SKM-1 (cell line): ENCODE measurements around the gene PHOSPHO1.
A peak's percentile ranks its signal among the peaks of the same experiment; 100 is the strongest.

Experiments used
- DNase-seq: peaks from one replicate; lab custom pipeline; 2025; ENCODE audit not compliant: unreplicated experiment; lab: John Stamatoyannopoulos, UW

PHOSPHO1 gene

GRCh38 chr17:49219987-49220386 lies 10.6 kb downstream of the PHOSPHO1 start:
- DNase-seq, result no peak

GRCh38 chr17:49218941-49219913 lies 11.4 kb downstream of the PHOSPHO1 start:
- DNase-seq, result peak; percentile 55

GRCh38 chr17:49217651-49218413 lies 12.8 kb downstream of the PHOSPHO1 start:
- peak; percentile 80 for DNase-seq

DNA sequence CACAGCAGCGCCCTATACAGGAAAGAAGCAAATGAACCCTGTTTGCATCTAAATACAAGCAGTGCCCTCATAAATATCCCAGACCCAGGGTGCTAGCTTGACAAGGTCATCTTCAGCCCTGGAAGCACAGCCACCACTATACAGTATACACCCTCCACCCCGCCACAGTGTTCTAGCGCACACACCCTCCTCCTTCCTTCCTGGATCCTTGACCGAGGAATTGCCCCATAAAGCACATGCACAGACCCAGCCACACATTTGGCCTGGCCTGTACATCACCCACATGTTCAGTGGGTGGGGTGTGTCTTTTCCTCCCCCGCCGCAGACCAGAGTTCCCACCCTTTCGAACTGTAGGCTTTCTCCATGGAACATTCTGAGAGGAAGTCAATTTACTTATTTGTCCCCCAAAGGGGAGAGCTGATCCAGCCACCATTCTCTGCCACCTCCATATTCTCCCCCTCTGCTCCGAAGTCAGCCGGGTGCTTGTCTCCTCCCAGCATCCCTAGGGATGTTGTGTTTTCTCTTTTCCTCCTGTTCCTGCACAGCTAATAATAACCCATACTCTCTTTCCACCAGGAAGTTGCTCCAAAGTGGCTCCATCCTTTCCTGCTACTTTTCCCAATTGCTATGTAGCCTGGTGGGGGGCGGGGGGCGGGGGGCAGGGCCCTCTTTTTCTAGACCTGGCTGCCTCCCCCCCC lies 13.5 kb downstream of the PHOSPHO1 start:
- DNase-seq, result peak; percentile 35

DNA sequence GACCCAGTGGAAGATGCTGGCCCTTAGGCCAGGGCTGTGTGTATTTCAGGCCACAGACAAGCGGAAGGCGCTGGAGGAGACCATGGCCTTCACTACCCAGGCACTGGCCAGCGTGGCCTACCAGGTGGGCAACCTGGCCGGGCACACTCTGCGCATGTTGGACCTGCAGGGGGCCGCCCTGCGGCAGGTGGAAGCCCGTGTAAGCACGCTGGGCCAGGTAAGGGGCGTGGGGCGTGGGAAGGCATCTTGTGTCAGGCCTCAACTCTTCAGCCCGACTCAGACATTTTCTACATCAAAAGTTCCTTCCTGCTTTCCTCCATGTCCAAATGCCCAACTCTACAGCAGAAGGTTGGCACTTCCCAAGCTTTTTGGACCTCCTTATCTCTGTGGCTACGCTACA lies 14.1 kb downstream of the PHOSPHO1 start:
- no peak for DNase-seq

DNA sequence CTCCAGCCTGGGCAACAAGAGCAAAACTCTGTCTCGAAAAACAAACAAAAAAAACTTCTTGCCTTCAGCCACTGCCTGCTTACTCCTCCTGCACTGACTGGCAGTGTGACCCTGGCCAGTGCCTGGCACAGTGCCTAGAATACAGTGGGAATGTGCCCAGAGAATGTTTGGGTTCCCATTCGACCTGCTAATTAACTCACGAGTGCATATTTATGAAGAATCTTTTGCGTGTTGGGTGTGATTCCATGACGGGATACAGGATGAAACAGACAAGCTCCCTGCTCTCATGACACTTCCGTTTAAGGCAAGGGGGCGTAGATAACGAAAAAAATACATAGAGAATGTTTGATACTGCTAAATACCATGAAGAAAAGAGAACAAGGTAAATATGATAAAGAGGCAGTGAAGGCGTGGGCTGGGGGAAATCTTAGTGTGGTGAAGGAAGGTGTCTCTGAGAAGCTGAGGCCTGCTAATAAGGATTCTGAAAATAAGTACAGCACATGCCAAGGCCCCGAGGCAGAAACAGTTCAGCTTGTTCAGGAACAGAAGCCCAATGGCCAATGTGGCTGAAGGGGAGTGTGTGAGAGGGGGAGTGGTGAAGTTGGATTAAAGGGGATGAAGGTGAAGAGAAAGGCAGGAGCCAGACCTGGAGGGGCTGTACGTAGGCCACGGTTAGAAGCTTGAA lies 15.8 kb downstream of the PHOSPHO1 start:
- no peak for DNase-seq

GRCh38 chr17:49213847-49214246 lies 16.7 kb downstream of the PHOSPHO1 start:
- no peak for DNase-seq

- DNase-seq, result no peak
Observed at GRCh38 chr17:49213399-49213798, 17.2 kb downstream of the PHOSPHO1 start.

GRCh38 chr17:49210158-49211029 lies 20.2 kb downstream of the PHOSPHO1 start, which contains the start of the genes ABI3 and GNGT2:
ABI3 (plus strand) TSS chr17:49210707; CDS start chr17:49210725, 18 bp downstream.
GNGT2 (minus strand) TSS chr17:49210574; CDS start chr17:49207422, 3,152 bp downstream.
- peak; percentile 56 for DNase-seq

DNA sequence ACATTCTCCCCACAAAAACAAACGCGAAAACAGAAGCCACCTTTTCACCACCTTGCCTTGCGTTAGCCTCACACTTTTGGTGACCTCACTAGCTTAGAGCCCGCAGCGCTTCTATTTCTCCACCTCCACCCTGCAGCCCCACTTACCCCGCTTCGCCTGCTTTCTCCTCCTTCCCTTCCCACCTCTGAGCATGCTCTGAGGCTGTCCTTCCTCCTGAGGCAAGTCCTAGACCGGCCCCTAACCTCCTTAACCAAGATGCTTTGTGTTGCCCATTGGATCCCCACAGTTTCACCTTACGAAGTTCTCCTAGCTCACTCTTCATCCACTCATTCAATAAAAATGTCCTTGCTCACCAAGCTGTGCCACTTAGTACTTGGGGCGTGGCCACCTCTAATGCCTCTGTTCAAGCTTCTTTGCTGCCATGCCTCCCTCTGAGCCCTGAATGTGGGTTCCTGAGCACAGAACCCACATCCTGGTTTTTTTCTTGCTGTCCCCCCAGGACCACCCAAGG lies 21.5 kb downstream of the PHOSPHO1 start:
- no peak for DNase-seq

- no peak for DNase-seq
Observed at GRCh38 chr17:49204516-49204915, 26.1 kb downstream of the PHOSPHO1 start.

DNA sequence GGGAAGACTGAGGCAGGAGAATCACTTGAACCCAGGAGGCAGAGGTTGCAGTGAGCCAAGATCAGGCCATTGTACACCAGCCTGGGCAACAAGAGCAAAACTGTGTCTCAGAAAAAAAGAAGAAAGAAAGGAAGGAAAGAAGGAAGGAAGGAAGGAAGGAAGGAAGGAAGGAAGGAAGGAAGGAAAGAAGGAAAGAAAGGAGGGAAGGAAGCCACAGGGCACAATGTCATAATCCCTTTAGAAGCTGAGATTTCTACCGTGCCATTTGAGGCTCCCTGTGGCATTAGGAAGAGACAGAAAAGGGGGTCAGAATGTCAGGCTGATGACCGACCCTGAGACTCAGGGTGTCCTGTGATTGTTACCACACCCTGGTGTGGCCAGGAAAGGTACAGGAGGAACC lies 26.8 kb downstream of the PHOSPHO1 start:
- no peak for DNase-seq

- DNase-seq, result no peak
Observed at GRCh38 chr17:49201481-49201927, 29.1 kb downstream of the PHOSPHO1 start.

GRCh38 chr17:49200423-49201083 lies 30.0 kb downstream of the PHOSPHO1 start:
- no peak for DNase-seq

DNA sequence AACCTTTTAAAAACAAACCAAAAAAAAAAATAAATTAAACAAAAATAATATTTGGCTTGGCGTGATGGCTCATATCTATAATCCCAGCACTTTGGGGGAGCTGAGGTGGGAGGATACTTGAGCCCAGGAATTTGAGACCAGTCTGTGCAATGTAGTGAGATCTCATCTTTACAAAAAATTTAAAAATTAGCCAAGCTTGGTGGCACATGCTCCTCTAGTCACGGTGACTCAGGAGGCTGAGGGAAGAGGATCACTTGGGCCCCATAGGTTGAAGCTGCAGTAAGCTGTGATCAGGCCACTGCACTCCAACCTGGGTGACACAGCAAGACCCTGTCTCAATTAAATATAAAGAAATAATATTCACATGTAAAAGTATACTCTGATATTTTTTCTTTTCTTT lies 32.4 kb downstream of the PHOSPHO1 start:
- no peak for DNase-seq

- no peak for DNase-seq
Observed at GRCh38 chr17:49197346-49197998, 33.1 kb downstream of the PHOSPHO1 start.

- DNase-seq, result no peak
Observed at GRCh38 chr17:49196520-49196919, 34.1 kb downstream of the PHOSPHO1 start.

- no peak for DNase-seq
Observed at GRCh38 chr17:49195751-49196150, 34.8 kb downstream of the PHOSPHO1 start.
